Measurements from ENCODE around the gene RBM4B. TPM values are rescaled to one million over a fixed set of nuclear protein-coding genes. Genes with fewer than 3 reads are reported as not detected.

Gene RBM4B
- total RNA-seq, 1 donor from 2014 or later, result 15.4 TPM

DNA sequence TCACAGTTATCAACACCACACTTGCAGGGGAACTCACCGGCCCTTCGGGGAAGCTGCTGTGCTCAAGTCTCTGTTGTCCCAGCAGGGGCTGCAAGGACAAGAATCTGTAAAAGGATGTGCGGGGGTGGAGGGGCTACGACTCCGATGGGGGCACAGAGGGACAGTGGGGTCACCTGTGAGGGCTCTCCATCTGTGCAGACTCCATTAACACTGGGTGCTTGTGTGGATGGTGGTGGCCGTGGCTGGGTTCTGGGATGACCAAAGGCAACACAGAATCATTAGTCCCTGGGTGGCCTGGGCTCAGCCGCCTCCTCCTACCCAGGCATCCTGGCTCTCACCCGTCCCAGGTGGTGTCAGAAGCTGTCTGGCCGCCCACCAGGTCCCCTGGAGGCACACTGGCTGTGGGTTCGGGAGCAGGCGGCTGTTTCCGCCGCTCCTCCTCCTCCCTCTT is 10.2 kb upstream of the RBM4B start:
- intact Hi-C loops (cut with micrococcal nuclease), result no loop called here

DNA sequence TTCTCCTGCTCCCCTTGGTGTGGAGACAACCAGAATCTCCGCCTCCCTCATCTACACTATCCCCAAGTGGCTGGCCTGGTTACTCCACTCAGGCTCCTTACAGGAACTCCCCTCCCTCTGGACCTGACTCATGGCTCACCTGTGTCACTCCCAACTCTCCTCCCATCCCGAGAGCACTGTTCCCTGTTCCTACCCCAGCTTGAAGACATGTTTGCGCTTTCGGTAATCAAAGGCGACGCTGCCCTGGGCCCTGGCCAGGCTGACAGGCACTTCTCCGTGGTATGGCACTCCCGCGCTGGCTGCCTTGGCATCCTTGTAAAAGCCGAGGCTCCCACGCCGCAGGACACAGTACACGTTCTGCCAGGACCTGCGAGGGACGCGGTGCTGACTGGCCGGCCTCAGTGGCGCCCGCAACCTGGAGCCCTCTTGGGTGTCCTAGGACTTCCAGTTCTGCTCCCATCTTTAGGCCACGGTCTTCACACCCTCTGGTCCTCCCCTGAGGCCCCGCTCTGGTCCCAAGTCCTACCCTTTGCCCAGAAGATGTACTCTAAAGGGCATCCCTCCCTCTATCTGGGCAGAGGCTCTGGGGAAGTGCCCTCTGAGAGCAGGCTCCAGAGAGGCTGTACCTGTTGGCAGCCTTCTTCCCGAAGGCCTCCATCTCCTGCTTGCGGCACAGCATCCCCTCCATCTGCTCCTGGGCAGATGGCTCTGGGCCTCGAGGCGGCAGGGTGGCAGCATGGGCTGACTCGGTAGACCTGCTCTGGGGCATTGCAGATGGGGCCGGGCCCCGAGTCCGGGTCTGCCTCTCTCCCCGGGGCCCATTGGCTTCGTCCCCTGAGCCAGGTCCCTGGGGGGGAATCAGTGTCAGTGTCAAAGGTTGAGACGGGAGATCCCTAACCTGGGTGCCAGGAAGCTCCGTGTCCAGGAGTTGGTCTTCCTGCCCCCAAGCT is 9.4 kb upstream of the RBM4B start:
- intact Hi-C loops (cut with micrococcal nuclease), result no loop called here

DNA sequence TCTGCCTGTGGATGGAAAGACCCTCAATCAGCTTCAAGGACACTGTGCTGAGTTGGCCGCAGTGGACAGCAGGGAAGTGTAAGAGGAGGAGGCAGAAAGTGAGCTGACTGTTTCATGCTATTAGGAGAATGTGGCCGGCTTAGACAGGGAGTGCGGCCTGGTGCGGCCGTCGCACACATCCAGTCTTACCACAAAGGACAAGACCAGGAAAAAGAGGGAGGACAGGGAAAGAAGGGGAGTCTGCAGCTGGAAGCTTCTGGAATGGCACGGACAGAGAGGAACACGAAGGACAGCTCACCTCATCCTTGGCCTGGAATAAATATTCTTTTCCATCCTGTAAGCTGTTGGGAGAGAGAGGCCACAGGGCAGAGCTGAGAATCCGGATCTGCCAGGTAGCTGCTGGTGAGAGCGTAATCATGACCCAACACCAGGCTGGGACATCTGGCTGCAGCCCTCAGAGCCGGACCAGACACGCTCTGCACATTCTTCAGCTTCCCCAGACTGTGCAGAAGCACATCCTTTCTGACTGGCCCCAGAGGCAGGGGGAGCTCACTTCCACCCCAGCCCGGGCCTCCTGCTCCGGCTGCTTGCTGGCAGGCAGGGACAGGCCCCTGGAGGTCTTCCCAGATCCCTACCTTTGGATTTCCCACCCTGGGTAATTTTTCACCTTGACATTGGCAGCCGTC is 8.6 kb upstream of the RBM4B start:
- intact Hi-C loops (cut with micrococcal nuclease), result no loop called here

DNA sequence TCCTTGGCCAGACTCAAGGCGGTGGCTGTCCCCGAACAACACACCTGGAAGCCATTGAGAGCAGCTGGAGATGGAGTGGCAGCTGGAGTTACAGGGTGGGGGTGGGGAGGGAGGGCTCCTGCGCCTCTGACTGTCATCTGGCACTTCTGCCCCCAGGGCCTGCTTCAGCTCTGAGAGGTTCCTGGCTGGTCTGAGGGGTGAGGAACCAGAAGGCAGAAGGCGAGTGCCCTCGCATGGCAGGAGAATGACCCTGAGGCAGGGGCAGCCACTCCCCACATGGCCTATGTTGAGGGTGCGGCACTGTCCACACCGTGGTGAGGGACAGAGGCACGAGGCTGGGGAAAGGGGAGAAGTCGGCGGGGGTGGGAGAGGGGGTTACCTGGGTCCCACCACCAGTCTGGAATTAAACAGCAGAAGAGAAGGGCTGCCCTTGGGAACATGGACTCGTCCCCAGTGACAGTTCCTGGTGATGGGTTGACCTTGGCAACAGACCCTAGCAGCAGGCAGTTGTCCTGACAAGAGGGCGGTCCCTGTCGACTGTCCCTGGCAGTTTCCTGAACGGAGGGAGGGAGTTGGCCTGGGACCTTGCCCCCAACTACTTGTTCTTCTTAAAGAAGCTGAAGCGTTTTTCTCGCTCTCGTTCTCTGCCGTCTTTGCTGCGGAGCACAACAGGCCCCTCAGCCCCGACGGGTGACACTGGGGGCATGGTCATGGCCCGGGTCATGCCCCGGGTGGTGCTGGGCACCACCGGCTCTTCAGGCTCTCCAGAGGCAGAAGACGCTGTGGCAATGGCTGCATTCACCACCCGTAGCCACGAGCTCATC is 7.8 kb upstream of the RBM4B start:
- intact Hi-C loops (cut with micrococcal nuclease), result no loop called here

DNA sequence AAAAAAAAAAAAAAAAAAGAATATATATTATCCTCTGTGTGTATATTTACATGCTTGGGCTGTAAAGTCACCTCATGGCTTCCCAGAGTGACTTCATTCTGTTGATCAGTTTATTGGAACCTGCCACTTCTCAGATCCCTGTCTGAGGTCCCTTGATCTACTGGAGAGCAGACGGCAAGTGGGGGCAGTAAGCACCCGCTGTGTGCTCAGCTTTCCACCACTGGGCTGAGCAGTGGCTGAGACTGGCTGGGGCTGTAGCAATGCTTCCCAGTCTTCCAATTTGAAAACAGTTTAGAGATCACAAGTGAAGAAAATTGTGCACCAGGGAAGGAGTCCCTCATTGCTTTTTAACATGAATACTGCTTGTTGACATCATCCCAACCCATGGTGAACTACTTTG is 6.9 kb upstream of the RBM4B start:
- intact Hi-C loops (cut with micrococcal nuclease), result no loop called here

DNA sequence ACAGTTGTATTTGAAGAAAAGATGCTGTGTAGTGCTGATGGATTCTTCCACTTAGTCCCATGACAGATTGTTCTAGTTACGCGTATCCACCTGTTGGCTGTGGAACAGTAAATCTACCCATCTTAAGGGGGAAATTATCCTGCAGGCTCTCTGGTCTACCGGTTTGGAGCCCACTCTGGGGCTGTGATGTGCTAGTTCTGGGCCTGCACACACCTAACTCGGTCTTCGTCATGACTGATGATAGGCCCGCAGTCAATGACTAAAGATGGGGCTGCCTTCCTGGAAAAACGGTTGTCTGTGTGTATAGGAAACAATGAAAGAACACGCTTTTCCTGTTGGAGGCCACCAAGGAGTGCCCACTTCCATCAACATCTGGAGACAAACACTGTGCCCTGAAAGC is 6.2 kb upstream of the RBM4B start:
- intact Hi-C loops (cut with micrococcal nuclease), result no loop called here

DNA sequence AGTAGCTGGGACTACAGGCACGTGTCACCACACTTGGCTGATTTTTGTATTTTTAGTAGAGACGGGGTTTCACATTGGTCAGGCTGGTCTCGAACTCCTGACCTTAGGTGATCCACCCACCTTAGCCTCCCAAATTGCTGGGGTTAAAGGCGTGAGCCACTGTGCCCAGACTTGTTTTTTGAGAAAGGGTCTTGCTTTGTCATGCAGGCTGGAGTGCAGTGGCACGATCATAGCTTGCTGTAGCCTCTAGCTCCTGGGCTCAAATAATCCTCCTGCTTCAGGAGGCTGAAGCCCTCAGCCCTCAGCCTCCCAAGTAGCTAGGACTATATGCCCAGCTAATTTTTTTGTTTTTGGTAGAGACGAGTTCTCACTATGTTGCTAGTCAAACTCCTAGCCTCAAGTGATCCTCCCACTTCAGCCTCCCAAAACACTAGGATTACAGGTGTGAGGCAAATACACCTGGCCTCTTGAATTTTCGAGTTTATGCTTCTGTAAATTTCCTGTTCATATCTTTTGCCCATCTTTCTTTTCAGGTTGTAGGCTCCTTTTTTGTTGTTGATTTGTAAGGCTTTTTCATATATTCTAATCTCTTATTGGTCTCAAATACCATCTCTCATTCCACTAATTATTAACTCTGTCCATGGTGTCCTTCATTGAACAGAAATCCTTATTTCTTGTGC is 3.4 kb upstream of the RBM4B start:
- intact Hi-C loops (cut with micrococcal nuclease), result no loop called here

DNA sequence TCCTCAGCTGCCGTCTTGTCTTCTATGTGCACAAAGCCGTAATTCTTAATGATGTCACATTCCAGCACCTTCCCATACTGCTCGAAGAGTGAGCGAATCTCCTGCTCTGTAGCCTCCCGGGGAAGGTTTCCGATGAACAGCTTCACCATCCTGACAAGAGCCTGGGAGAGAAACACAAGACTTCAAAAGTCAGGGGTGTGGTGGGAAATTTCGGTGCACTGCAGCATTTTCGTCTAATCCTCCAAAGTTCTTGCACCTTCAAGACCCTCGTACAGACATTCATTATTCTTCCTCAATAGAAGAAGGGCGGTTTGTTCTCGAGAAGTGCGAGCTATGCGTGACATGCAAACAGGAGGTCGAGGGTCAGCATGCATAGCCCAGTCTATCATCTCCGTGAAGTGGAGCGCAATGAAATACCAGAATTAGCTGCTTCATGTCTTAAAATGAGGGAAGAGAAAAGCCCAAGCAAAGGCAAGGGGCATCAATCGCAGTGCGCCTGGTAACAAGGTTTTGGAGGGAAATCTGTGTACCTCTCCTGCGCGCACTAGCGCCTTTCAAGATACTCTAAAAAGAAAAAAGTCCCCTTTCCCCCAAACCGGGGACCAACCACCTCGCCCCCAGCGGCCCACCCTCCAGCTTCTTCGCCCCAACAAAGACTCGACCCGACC is 622 bp downstream of the RBM4B start:
- intact Hi-C loops (cut with micrococcal nuclease), result loop anchor here (1.0 kb wide), 2 partner anchors 39 to 166 kb away; partner anchors contain the start of genes RBM4 and RCE1

DNA sequence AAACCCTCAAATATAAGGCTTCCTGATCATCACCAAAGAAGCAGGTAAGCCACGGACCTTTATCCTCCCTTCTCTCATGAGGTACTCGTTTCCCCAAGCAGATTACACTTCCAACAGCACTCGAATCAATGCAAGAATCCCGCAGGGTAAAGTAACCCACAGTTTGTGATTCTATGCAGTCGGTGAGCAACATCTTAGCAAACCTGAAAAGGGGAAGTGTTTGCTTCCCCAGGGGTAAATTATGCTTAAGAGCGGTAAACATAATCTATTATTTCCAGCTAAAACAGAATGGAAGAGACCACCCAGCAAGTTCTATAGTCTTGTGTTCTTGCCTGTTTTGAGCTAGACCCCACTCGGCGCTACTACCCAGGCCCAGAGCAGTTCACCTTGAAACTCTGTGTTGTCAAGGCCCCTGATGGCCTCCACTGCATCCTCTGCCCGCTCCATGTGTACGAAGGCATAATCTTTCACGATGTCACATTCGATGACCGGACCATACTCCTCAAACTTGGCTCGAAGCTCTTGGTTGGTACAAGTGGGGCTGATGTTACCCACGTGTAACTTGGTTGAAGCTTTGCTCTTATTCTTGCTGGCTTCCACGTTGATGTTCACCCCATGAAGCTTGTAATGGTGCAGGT is 1.3 kb downstream of the RBM4B start:
- intact Hi-C loops (cut with micrococcal nuclease), result no loop called here

DNA sequence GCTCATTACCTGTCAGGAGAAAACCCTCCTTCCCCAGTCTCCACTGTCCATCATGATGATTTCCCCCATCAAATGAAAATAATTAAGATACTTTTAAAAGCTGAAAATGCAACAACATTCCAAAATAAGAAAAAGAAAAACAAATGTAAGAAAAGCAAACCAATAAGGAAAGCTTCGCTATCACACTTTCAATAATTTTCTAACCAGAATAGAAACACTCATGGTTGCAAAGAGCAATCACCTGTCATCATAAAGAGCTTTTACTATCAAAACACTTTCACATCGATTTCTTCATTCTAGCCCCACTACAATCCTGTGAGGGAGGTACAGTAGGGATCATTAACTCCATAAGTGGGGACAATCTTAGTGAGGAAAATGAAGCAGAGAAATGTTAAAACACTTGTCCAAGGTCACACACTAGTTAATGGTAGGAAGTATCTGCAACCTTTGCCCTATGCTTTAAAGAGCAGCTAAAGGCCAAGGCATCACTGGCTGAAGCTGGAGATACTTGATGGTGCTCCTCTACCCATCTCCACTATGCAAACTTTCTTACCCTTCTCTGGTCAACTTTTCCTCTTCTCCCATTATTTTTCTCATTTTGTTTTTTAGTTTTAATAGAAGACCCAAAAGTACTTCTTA is 2.6 kb downstream of the RBM4B start:
- intact Hi-C loops (cut with micrococcal nuclease), result no loop called here

DNA sequence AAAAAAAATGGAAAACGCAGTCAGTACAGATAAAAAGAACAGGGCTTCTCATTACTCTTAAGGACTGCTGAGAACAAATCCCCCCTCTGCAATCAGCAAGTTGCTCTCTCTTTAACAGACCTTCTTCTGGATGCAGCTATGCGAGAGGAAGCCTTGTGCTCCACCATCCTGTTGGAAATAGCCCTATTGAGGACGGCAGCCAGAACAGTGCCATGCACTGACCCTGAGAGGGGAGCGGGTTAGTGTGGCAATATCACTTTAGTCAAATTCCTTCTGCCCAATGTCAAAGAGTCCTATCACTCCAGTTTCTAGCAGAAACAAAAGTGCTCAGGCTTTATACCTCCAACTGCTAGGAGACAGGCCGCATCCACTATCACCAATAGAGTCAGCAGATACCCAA is 6.9 kb downstream of the RBM4B start:
- intact Hi-C loops (cut with micrococcal nuclease), result no loop called here

DNA sequence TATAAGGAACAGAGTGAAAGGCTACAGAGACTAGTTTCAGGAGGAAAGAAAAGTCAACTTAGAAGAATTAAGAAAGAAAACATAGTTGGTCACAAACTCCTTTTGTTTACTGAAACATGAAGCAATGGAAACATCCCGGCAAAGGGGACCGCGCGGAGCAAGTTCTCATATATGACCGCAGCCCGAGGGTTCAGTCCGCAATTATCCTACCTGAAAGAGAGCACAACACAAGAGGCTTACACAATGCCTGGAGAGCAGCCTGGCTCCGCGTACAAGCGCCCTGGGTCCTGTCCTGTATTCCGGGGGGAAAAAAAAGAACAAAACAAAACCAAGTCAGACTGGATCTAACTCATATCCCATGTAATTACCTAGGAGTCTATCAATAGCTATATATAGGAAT is 12.3 kb downstream of the RBM4B start:
- intact Hi-C loops (cut with micrococcal nuclease), result no loop called here

DNA sequence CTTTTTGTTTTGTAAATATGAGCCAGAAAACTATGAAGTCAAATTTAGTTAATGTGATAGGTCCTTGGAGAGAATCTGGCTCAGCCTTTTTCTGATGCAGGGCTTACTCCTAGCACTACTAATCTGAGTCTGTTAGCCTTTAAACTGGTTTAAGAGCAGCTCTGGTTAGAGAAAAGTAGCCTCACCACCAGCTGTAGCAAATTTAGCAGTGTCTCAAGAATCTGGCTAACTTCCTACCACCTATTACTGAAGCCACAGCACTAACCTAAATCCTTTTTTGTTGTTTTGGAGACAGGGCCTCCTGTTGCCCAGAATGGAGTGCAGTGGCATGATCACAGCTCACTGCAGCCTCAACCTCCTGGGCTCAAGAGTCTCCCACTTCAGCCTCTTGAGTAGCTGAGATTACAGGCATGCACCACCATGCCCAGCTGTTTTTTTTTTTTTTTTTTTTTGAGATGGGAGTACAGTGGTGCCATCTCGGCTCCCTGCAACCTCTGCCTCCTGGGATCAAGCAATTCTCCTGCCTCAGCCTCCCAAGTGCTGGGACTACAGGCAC is 13.9 kb downstream of the RBM4B start:
- intact Hi-C loops (cut with micrococcal nuclease), result loop anchor here (2.0 kb wide), 1 partner anchor 15 kb away; no protein-coding TSS in a partner anchor

DNA sequence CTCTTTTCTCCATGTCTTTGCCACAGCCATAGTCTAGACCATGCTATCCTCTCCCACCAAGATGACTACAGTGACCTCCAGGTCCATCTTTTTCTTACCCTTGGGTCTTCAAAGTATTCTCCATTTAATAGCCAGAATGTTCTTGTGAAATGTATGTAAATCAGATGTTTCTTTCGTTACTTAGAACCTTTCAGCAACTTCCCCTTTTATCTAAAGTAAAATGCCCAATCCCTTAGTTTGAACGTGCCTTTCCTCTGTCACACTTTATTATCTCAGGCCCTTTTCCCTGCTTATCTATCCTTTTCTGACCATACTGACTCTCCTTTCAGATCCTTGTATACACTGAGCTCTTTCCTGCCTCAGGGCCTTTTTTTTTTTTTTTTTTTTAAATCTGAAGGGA is 17.9 kb downstream of the RBM4B start:
- intact Hi-C loops (cut with micrococcal nuclease), result no loop called here

DNA sequence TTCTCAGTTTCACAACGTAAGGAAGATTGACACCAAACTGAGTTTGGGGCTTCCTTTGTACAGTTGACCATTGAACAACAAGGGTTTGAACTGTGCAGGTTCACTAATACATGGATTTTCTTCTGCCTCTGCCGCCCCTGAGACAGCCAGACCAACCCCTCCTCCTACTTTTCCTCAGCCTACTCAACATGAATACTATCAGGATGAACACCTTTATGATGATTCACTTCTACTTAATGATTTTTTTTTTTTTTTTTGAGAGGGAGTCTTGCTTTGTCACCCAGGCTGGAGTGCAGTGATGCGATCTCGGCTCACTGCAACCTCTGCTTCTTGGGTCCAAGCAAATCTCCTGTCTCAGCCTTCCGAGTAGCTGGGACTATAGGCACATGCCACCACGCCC is 24.6 kb downstream of the RBM4B start:
- intact Hi-C loops (cut with micrococcal nuclease), result no loop called here

DNA sequence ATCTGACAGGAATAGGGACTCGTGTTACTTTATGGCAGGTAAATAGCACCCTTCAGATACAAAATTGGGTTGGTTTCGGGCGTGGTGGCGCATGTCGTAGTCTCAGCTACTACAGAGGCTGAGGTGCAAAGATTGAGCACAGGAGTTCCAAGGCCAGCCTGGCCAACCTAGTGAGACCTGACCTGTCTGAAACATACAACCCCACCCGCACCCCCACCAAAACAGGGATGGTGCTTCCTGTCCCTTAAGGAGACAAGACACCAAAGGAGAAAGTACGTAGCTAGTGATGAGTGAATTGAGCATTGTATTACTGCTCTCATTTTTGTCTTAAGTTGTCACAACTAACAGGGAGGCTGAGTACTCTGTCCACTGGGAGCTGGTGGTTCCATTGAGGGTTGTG is 25.0 kb downstream of the RBM4B start:
- intact Hi-C loops (cut with micrococcal nuclease), result no loop called here

DNA sequence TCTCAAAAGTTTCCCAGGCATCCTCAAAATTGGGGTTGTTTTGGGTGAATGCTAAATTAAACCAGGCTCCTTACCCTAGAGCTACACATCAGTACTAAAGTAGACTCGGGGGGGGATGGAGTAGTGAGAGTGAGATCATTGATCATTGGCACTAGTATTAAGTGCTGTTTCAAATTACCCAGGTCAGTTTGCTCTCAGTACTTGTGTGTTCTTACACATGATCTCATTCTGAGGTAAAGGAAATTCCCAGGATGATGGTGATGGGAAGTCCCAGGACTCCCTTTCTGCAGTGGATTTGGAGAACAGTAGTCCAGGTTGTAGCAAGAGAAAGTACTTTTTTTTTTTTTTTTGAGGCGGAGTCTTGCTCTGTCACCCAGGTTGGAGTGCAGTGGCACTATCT is 26.7 kb downstream of the RBM4B start:
- intact Hi-C loops (cut with micrococcal nuclease), result no loop called here

DNA sequence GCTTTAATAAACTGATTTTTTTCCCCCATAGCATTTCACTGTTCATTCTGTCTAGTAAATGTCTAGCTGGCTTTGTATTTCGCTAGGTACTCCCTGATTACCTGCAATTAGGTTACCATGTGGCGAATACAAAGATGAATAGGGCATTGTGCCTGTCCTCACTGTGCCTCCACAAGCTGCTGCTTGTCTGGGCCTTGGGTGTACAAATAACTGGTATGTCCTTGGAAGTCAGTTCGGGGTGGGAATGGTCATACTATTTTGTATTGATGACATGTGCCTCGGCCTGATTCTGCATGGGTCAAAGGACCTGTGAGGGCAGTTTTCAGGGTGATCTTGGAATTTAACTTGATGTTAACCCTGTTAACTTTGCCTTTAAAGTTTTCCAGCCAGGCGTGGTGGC is 27.8 kb downstream of the RBM4B start:
- intact Hi-C loops (cut with micrococcal nuclease), result loop anchor here (2.0 kb wide), 1 partner anchor 13 kb away; no protein-coding TSS in a partner anchor

DNA sequence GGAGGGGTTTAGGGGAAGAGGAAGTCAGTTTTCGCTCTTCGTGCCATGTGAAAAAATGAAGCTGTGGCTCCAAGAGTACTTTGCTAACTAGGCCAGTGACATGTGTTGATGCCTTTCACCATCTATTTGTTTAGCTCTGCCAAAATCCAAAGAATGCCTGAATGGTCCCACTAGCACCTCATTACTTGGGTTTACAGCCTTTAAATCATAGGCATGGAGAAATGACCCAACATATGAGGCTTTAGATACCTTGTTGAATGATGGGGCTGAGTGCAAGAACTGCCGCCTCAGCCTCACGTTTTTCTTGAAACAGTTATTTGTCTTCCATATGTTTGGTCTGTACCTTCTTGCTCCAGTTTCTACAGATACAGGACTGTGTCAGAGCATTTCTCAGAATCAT is 30.9 kb downstream of the RBM4B start:
- intact Hi-C loops (cut with micrococcal nuclease), result no loop called here

Data from T-helper 1 cell treated with Interleukin-12 subunit alpha and Interleukin-12 subunit beta and Interleukin-4 antibody, amounts not matched to agents 30 ng/mL and 1 ng/mL, for 36 hours (primary cell).